ENCODE results near the gene TMEM244. TPM values are rescaled to one million over a fixed set of nuclear protein-coding genes. Genes with fewer than 3 reads are reported as not detected.

TMEM244 gene
- total and polyA plus RNA-seq, 9 of the 15 experiments (the other 6 are each of a cell fraction or from before 2014, with no cell fraction given) = not detected

GRCh38 chr6:129866688-129867087 lies 5.6 kb upstream of the TMEM244 start:
- H3K4me1 ChIP-seq (replicated peaks in 1 of 2; ENCODE audit: control insufficient read depth in 2 of 2, insufficient read depth in 2 of 2, low read length in 2 of 2) = no peaks in the 10 kb centered on the region
- TF ChIP-seq RBM39 (optimal IDR thresholded peaks at IDR 0.05; ENCODE audit: low read depth, low read length) = no peak
- TF ChIP-seq UBTF (IDR thresholded peaks at IDR 0.05; ENCODE audit: borderline replicate concordance in 1 of 2, low read depth in 2 of 2, low read length in 2 of 2) = no peak
- TF ChIP-seq NRF1 (conservative IDR thresholded peaks at IDR 0.05 in 1 of 2, IDR thresholded peaks at IDR 0.05 in 1 of 2) = no peak
- TF ChIP-seq POLR2AphosphoS2 (IDR thresholded peaks at IDR 0.05; ENCODE audit: low read length) = no peak
- TF ChIP-seq, protein P1, sequence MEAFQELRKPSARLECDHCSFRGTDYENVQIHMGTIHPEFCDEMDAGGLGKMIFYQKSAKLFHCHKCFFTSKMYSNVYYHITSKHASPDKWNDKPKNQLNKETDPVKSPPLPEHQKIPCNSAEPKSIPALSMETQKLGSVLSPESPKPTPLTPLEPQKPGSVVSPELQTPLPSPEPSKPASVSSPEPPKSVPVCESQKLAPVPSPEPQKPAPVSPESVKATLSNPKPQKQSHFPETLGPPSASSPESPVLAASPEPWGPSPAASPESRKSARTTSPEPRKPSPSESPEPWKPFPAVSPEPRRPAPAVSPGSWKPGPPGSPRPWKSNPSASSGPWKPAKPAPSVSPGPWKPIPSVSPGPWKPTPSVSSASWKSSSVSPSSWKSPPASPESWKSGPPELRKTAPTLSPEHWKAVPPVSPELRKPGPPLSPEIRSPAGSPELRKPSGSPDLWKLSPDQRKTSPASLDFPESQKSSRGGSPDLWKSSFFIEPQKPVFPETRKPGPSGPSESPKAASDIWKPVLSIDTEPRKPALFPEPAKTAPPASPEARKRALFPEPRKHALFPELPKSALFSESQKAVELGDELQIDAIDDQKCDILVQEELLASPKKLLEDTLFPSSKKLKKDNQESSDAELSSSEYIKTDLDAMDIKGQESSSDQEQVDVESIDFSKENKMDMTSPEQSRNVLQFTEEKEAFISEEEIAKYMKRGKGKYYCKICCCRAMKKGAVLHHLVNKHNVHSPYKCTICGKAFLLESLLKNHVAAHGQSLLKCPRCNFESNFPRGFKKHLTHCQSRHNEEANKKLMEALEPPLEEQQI (IDR thresholded peaks at IDR 0.05) = no peak
- no peak for TF ChIP-seq ZNF740 (CRISPR knock-in tag; IDR thresholded peaks at IDR 0.05)
- no peak for TF ChIP-seq ZNF740 (tag; IDR thresholded peaks at IDR 0.05)
- TF ChIP-seq, protein P2, sequence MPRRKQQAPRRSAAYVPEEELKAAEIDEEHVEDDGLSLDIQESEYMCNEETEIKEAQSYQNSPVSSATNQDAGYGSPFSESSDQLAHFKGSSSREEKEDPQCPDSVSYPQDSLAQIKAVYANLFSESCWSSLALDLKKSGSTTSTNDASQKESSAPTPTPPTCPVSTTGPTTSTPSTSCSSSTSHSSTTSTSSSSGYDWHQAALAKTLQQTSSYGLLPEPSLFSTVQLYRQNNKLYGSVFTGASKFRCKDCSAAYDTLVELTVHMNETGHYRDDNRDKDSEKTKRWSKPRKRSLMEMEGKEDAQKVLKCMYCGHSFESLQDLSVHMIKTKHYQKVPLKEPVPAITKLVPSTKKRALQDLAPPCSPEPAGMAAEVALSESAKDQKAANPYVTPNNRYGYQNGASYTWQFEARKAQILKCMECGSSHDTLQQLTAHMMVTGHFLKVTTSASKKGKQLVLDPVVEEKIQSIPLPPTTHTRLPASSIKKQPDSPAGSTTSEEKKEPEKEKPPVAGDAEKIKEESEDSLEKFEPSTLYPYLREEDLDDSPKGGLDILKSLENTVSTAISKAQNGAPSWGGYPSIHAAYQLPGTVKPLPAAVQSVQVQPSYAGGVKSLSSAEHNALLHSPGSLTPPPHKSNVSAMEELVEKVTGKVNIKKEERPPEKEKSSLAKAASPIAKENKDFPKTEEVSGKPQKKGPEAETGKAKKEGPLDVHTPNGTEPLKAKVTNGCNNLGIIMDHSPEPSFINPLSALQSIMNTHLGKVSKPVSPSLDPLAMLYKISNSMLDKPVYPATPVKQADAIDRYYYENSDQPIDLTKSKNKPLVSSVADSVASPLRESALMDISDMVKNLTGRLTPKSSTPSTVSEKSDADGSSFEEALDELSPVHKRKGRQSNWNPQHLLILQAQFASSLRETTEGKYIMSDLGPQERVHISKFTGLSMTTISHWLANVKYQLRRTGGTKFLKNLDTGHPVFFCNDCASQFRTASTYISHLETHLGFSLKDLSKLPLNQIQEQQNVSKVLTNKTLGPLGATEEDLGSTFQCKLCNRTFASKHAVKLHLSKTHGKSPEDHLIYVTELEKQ (CRISPR knock-in tag; IDR thresholded peaks at IDR 0.05) = no peak
- no peak for TF ChIP-seq CLOCK (CRISPR knock-in tag; IDR thresholded peaks at IDR 0.05; ENCODE audit: borderline replicate concordance)
- BruUV-seq (replicated peaks) = no TSS peak

More at GRCh38 chr6:129866688-129867087, 5.6 kb upstream of the TMEM244 start:
- Histone ChIP-seq H3K9ac (ENCODE audit: insufficient read depth in 1 of 2, low read depth in 2 of 2, low read length in 2 of 2) (no peak overlapping the region), H3K9me3 (replicated peaks; ENCODE audit: control insufficient read depth, insufficient read depth, low read depth, low read length) (no peaks in the 10 kb centered on the region), H2AFZ (ENCODE audit: low read depth, low read length) (no peak overlapping the region), H3K4me3 (no peak overlapping the region), H3K27ac (ENCODE audit: extremely low read depth, low read depth, low read length) (no peak overlapping the region), H3K27me3 (ENCODE audit: control insufficient read depth in 2 of 2, insufficient read depth in 2 of 2, low read length in 2 of 2) (no peaks in the 10 kb centered on the region), H3K9me1 (ENCODE audit: control insufficient read depth, insufficient read depth, low read length) (no peaks in the 10 kb centered on the region), H3K79me2 (ENCODE audit: control insufficient read depth, insufficient read depth, low read length) (no peaks in the 10 kb centered on the region), H3K4me2 (ENCODE audit: insufficient read depth, low read length) (no peak overlapping the region), H4K20me1 (replicated peaks; ENCODE audit: control insufficient read depth, insufficient read depth, low read length) (no peaks in the 10 kb centered on the region), H3K36me3 (ENCODE audit: control insufficient read depth, insufficient read depth, low read length) (no peaks in the 10 kb centered on the region)
- WGBS (ENCODE audit: insufficient coverage, low coverage, missing lambda C conversion rate) = 24% methylated on average over 2 of the region's 2 CpGs
- intact Hi-C loops (cut with micrococcal nuclease) = loop anchor here (5.0 kb wide), 1 partner anchor 99 kb away; no protein-coding TSS in a partner anchor
- ChIA-PET CTCF (ENCODE audit: low intra/inter-chr PET ratio) (interaction anchor here (0.6 kb wide), 1 partner anchor 397 kb away, joined by 3 read pairs; no protein-coding TSS in a partner anchor), POLR2A (no interaction called here)
- FAIRE-seq = no peak
- in situ Hi-C loops (cut with MboI) = no loop called here
- DNase-seq (ENCODE audit: extremely low read depth in 1 of 4, low spot score in 3 of 4) = no peak
- ATAC-seq = no peak

Measured in K562 (cell line).